Common myeloid progenitor, CD34-positive (primary cell): ENCODE measurements around the gene GYS1.

Experiments
- CTCF ChIA-PET: fragments of 350-600 bp; sonication (Branson Sonifier 250); formaldehyde crosslinking; loops from one replicate; lab custom pipeline; 2021; ENCODE audit warnings: antibody characterized with exemption; lab: Charles Lee
- POLR2A ChIA-PET: fragments of 350-600 bp; sonication (Branson Sonifier 250); formaldehyde crosslinking; loops from one replicate; lab custom pipeline; 2021; ENCODE audit warnings: antibody characterized with exemption; lab: Charles Lee
- DNase-seq, 3 donors: peaks; one replicate each; pipeline versions ENCODE4 v3.0.0 to v3.0.0-alpha.2; 2013
- H3K27ac ChIP-seq, 2 experiments: 1 replicate in 1 of 2; 2 replicates in 1 of 2; pipeline ENCODE4 v1.7.0; 2013; ENCODE audit warnings: inconsistent platforms in 2 of 2, low read length in 2 of 2, mild to moderate bottlenecking in 2 of 2, low read depth in 1 of 2, moderate library complexity in 1 of 2; ENCODE audit not compliant: severe bottlenecking in 2 of 2, insufficient read depth in 1 of 2, poor library complexity in 1 of 2
- H3K27me3 ChIP-seq, 5 experiments: replicated peaks in 2 of 5; 1 replicate in 3 of 5; 2 replicates in 2 of 5; pipeline versions ENCODE4 v1.6.1 to v1.7.0; 2013; ENCODE audit warnings: low read length in 4 of 5, mild to moderate bottlenecking in 2 of 5, moderate library complexity in 2 of 5, inconsistent platforms in 1 of 5; ENCODE audit not compliant: insufficient read depth in 5 of 5, control insufficient read depth in 4 of 5
- H3K36me3 ChIP-seq, 4 experiments: 1 replicate in 2 of 4; 2 replicates in 2 of 4; pipeline versions ENCODE4 v1.6.1 to v1.7.0; 2013; ENCODE audit warnings: low read length in 3 of 4, control low read depth in 1 of 4, mild to moderate bottlenecking in 1 of 4; ENCODE audit not compliant: control insufficient read depth in 4 of 4, insufficient read depth in 4 of 4
- H3K4me1 ChIP-seq, 4 experiments: 1 replicate in 3 of 4; 2 replicates in 1 of 4; pipeline versions ENCODE4 v1.6.1 to v1.7.1; 2013; ENCODE audit warnings: low read length in 3 of 4, mild to moderate bottlenecking in 3 of 4, control low read depth in 1 of 4, inconsistent platforms in 1 of 4, moderate library complexity in 1 of 4; ENCODE audit not compliant: control insufficient read depth in 4 of 4, insufficient read depth in 4 of 4; ENCODE audit errors: control extremely low read depth in 1 of 4
- H3K4me3 ChIP-seq, 7 experiments: 1 replicate in 4 of 7; 2 replicates in 3 of 7; pipeline versions ENCODE4 v1.5.1 to v1.7.0; 2013; ENCODE audit warnings: mild to moderate bottlenecking in 7 of 7, low read length in 6 of 7, moderate library complexity in 6 of 7, inconsistent platforms in 2 of 7, low read depth in 2 of 7, control low read depth in 1 of 7; ENCODE audit not compliant: insufficient read depth in 4 of 7, control insufficient read depth in 1 of 7; ENCODE audit errors: extremely low read depth in 1 of 7
- H3K9me3 ChIP-seq, 5 experiments: 1 replicate in 4 of 5; 2 replicates in 1 of 5; pipeline versions ENCODE4 v1.6.1 to v1.7.1; 2013; ENCODE audit warnings: low read length in 4 of 5, mild to moderate bottlenecking in 2 of 5, inconsistent platforms in 1 of 5, low read depth in 1 of 5, moderate library complexity in 1 of 5; ENCODE audit not compliant: control insufficient read depth in 4 of 5, insufficient read depth in 2 of 5; ENCODE audit errors: control extremely low read depth in 1 of 5
- WGBS: methylation state at CpG from one replicate; pipeline ENCODE4 v1.1.5; 2013; ENCODE audit not compliant: insufficient coverage; 5-methylcytosine and 5-hydroxymethylcytosine counted together

Gene GYS1

DNA sequence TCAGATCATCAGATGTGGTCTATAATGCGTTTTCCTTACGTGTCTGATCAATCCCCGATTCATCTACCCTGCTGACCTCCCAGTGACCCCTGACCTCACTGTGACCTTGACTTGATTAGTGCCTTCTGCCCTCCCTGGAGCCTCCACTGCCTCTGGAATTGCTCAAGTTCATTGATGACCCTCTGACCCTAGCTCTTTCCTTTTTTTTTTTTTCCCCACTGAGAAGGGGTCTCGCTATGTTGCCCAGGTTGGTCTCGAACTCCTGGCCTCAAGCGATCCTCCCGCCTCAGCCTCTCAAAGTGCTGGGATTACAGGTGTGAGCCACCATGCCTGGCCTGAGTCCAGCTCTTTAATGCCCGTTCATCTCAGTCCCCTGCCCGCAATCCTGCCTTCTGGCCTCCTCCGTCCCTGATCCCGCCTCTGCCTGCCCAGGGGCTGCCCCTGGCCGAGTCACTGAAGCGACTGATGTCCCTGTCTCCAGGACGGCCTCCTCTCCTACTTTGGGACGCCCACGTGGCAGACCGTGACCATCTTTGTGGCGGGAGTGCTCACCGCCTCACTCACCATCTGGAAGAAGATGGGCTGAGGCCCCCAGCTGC, 32.0 kb downstream of the GYS1 start:
- no peaks in the 10 kb centered on the region for H3K9me3 ChIP-seq
- POLR2A ChIA-PET = no interaction called here
- 94% methylated on average over 13 of the region's 19 CpGs for WGBS
- no peak overlapping the region for H3K4me3 ChIP-seq
- no peak for DNase-seq
- peak overlapping the region in 1 of 2 experiments; percentile 98 for H3K27ac ChIP-seq
- no peaks in the 10 kb centered on the region for H3K27me3 ChIP-seq
- CTCF ChIA-PET = interaction anchor here (0.6 kb wide), 1 partner anchor 627 kb away, joined by 3 read pairs; no protein-coding TSS in a partner anchor
- peaks cover 2 to 19% (median 6%) of the 10 kb centered on the region in 4 experiments for H3K36me3 ChIP-seq
- peaks cover 9 to 47% (median 41%) of the 10 kb centered on the region in 4 experiments for H3K4me1 ChIP-seq

DNA sequence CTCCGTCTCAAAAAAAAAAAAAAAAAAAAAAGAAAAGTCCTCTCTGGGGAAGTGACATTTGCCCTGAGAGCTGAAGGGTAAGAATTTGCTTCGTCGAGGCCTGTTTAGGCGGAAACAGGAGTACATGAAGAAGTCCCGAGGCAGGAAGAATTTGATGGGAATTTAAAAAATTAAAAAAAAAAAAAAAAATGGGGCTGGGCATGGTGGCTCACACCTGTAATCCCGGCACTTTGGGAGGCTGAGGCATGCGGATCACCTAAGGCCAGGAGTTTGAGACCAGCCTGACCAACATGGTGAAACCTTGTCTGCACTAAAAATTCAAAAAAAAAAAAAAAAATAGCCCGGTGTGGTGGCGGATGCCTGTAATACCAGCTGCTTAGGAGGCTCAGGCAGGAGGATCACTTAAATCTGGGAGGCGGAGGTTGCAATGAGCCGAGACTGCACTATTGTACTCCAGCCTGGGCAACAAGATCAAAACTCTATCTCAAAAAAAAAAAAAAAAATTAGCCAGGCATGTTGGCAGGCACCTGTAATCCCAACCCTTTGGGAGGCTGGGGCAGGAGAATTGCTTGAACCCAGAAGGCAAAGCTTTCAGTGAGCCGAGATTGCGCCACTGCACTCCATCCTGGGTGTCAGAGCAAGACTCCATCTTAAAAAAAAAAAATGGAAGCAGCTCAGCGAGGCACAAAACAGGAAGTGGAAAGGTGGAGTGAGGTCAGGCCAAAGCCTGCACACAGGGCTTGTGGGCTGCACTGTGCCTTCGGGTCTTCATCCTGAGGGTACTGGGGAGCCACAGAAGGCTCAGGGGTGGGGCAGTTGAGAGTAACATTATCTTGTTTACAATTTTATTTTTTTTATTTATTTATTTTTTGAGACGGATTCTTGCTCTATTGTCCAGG, 33.5 kb downstream of the GYS1 start:
- 78% methylated on average over 7 of the region's 16 CpGs for WGBS
- Histone ChIP-seq H3K36me3 (peaks cover 2 to 17% (median 7%) of the 10 kb centered on the region in 4 experiments), H3K4me1 (peaks cover 7 to 49% (median 47%) of the 10 kb centered on the region in 4 experiments), H3K27me3 (no peaks in the 10 kb centered on the region), H3K27ac (no peak overlapping the region), H3K4me3 (no peak overlapping the region), H3K9me3 (no peaks in the 10 kb centered on the region)
- DNase-seq = peak in 2 of 3 donors; percentile 41 to 56
- ChIA-PET CTCF (interaction anchor here (0.7 to 1.4 kb wide), 4 partner anchors 8 to 85 kb away, joined by 3 read pairs; no protein-coding TSS in a partner anchor), POLR2A (no interaction called here)

DNA sequence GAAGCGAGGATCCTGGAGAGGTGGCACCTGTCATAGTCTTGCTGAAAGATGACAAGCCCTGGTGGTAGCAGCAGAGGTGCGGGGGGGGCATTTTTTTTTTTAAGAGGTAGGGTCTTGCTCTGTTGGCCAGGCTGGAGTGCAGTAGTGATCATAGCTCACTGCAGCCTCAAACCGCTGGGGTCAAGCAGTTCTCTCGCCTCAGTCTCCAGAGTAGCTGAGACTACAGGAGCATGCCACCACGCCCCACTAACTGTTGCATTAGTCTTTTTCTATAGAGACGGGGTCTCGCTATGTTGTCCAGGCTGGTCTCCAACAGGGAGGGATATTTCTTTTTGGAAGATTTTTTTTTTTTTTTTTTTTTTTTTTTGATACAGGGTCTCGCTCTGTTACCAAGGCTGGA, 35.1 kb downstream of the GYS1 start:
- Histone ChIP-seq H3K4me3 (no peak overlapping the region), H3K27me3 (no peaks in the 10 kb centered on the region), H3K27ac (no peak overlapping the region), H3K9me3 (no peaks in the 10 kb centered on the region), H3K36me3 (peaks cover 2 to 17% (median 7%) of the 10 kb centered on the region in 4 experiments), H3K4me1 (peaks cover 0 to 38% (median 36%) of the 10 kb centered on the region in 4 experiments)
- POLR2A ChIA-PET = no interaction called here
- 90% methylated on average over 5 of the region's 8 CpGs for WGBS
- DNase-seq = no peak
- CTCF ChIA-PET = interaction anchor here (1.0 to 1.4 kb wide), 2 partner anchors 15 to 84 kb away, joined by 3 to 4 read pairs; no protein-coding TSS in a partner anchor

GRCh38 chr19:48955308-48955958, 37.7 kb downstream of the GYS1 start:
- DNase-seq = no peak
- peak overlapping the region; percentile 72 to 83 for H3K27ac ChIP-seq
- ChIA-PET CTCF (interaction anchor here (0.6 to 1.3 kb wide), 3 partner anchors 15 to 82 kb away, joined by 3 to 5 read pairs (median 3); no protein-coding TSS in a partner anchor), POLR2A (interaction anchor here (1.4 to 1.9 kb wide), 2 partner anchors 9 to 15 kb away, joined by 5 to 8 read pairs; no protein-coding TSS in a partner anchor)
- WGBS = 77% methylated on average over 12 of the region's 16 CpGs
- H3K4me1 ChIP-seq = peaks cover 0 to 21% (median 18%) of the 10 kb centered on the region in 4 experiments
- H3K27me3 ChIP-seq = no peaks in the 10 kb centered on the region
- peak overlapping the region; percentile 75 to 95 (median 91) for H3K4me3 ChIP-seq
- H3K36me3 ChIP-seq = peaks cover 2 to 11% (median 6%) of the 10 kb centered on the region in 4 experiments
- no peaks in the 10 kb centered on the region for H3K9me3 ChIP-seq

DNA sequence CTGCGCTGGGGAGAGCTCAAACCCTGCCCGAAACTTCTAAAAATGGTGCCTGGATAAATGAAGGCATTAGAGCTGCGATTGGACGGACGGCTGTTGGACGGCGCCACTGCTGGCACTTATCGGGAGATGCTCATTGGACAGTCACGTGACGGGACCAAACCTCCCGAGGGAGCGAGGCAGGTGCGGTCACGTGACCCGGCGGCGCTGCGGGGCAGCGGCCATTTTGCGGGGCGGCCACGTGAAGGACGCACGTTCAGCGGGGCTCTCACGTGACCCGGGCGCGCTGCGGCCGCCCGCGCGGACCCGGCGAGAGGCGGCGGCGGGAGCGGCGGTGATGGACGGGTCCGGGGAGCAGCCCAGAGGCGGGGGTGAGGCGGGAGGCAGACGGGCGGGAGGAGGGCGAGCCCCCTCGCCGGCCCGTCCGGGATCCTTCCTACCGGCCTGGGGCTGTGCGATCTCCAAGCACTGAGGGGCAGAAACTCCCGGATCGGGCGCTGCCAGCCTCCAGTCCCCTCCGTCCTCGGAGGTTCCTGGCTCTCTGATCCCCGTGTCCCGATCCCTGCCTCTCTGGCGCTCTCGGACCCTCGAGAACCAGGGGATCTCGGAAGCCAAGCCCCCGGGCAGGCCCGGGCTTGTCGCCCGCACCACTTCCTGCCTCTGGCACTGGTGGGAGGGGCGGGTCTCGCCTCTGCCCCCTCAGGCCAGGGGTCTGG, 38.4 kb downstream of the GYS1 start, which contains the start of gene BAX:
Gene BAX, plus strand, starts transcription at position 281 of the 713 bp plus-strand sequence. Its CDS starts 54 bp downstream, at position 335.
- no peaks in the 10 kb centered on the region for H3K9me3 ChIP-seq
- H3K4me1 ChIP-seq = peaks cover 0 to 19% (median 18%) of the 10 kb centered on the region in 4 experiments
- ChIA-PET POLR2A (interaction anchor here (0.6 to 1.9 kb wide), 4 partner anchors 9 to 83 kb away, joined by 3 to 8 read pairs (median 4); partner anchors contain the start of gene PPP1R15A), CTCF (interaction anchor here (0.6 to 1.8 kb wide), 7 partner anchors 10 to 167 kb away, joined by 3 to 6 read pairs (median 4); partner anchors contain the start of gene FTL)
- peak; percentile 84 to 89 (median 86) for DNase-seq
- H3K27me3 ChIP-seq = no peaks in the 10 kb centered on the region
- H3K27ac ChIP-seq = peak within 1 kb of the TSS; percentile 72 to 83
- H3K4me3 ChIP-seq = peak within 1 kb of the TSS; percentile 75 to 95 (median 91)
- 0% methylated on average over 55 of the region's 71 CpGs for WGBS
- peaks cover 2 to 11% (median 6%) of the 10 kb centered on the region in 4 experiments for H3K36me3 ChIP-seq
